Measurements from ENCODE around the gene ABHD2. TPM values are rescaled to one million over a fixed set of nuclear protein-coding genes. Genes with fewer than 3 reads are reported as not detected.
A peak's percentile ranks its signal among the peaks of the same experiment; 100 is the strongest.

ABHD2 gene
- total RNA-seq, 4 donors from 2014 or later, result 19.3 to 150 (median 64.5) TPM

- H3K36me3 ChIP-seq, result peaks cover 0 to 46% of the 10 kb centered on the region in 2 donors
- peaks cover 0 to 7% of the 10 kb centered on the region in 2 donors for H3K4me1 ChIP-seq
- no peaks in the 10 kb centered on the region for H3K27me3 ChIP-seq
- TF ChIP-seq POLR2A (IDR thresholded peaks at IDR 0.05), result no peak
- TF ChIP-seq CTCF (IDR thresholded peaks at IDR 0.05 in 4 of 5, conservative IDR thresholded peaks at IDR 0.05 in 1 of 5), result no peak
- no peak for ATAC-seq
- no peaks in the 10 kb centered on the region for H3K9me3 ChIP-seq
- intact Hi-C loops (cut with DNase I; ENCODE audit: low total_unique reads) (no loop called here), in situ Hi-C loops (cut with MboI; ENCODE audit: low sequenced_read_pairs in 4 of 4) (loop anchor here in 1 of 4 donors (25.0 kb wide), 1 partner anchor 236 kb away; no protein-coding TSS in a partner anchor)
- H3K4me3 ChIP-seq, result no peak overlapping the region
- DNase-seq, result no peak
- no peak overlapping the region for H3K27ac ChIP-seq
Measured at GRCh38 chr15:89201465-89202005, 113.3 kb downstream of the ABHD2 start.

GRCh38 chr15:89203705-89204273 is 115.5 kb downstream of the ABHD2 start:
- intact Hi-C loops (cut with DNase I; ENCODE audit: low total_unique reads) (no loop called here), in situ Hi-C loops (cut with MboI; ENCODE audit: low sequenced_read_pairs in 4 of 4) (loop anchor here in 1 of 4 donors (25.0 kb wide), 1 partner anchor 234 kb away; no protein-coding TSS in a partner anchor)
- Histone ChIP-seq H3K4me3 (no peak overlapping the region), H3K36me3 (peaks cover 0 to 23% of the 10 kb centered on the region in 2 donors), H3K4me1 (peaks cover 0 to 3% of the 10 kb centered on the region in 2 donors), H3K9me3 (no peaks in the 10 kb centered on the region), H3K27ac (no peak overlapping the region), H3K27me3 (no peaks in the 10 kb centered on the region)
- no peak for TF ChIP-seq CTCF (IDR thresholded peaks at IDR 0.05 in 4 of 5, conservative IDR thresholded peaks at IDR 0.05 in 1 of 5)
- TF ChIP-seq POLR2A (IDR thresholded peaks at IDR 0.05), result no peak
- DNase-seq (no peak), ATAC-seq (no peak)

GRCh38 chr15:89205991-89206585 is 117.8 kb downstream of the ABHD2 start:
- in situ Hi-C loops (cut with MboI; ENCODE audit: low sequenced_read_pairs in 4 of 4), result loop anchor here in 1 of 4 donors (25.0 kb wide), 1 partner anchor 231 kb away; no protein-coding TSS in a partner anchor
- H3K9me3 ChIP-seq, result no peaks in the 10 kb centered on the region
- peaks cover 0 to 3% of the 10 kb centered on the region in 2 donors for H3K36me3 ChIP-seq
- TF ChIP-seq CTCF (IDR thresholded peaks at IDR 0.05 in 4 of 5, conservative IDR thresholded peaks at IDR 0.05 in 1 of 5) (no peak), POLR2A (IDR thresholded peaks at IDR 0.05) (no peak)
- no peak overlapping the region for H3K27ac ChIP-seq
- H3K4me3 ChIP-seq, result no peak overlapping the region
- H3K4me1 ChIP-seq, result peaks cover 0 to 3% of the 10 kb centered on the region in 2 donors
- no peaks in the 10 kb centered on the region for H3K27me3 ChIP-seq
- intact Hi-C loops (cut with DNase I; ENCODE audit: low total_unique reads), result loop anchor here (2.0 kb wide), 2 partner anchors 95 to 225 kb away; no protein-coding TSS in a partner anchor
- DNase-seq, result no peak
- ATAC-seq, result no peak

- peak overlapping the region in 2 of 4 donors; percentile 5 to 22 for H3K4me3 ChIP-seq
- intact Hi-C loops (cut with DNase I; ENCODE audit: low total_unique reads), result loop anchor here (1.0 to 2.0 kb wide), 3 partner anchors 36 to 224 kb away; partner anchors contain the start of gene FANCI
- in situ Hi-C loops (cut with MboI; ENCODE audit: low sequenced_read_pairs in 4 of 4), result loop anchor here in 1 of 4 donors (25.0 kb wide), 1 partner anchor 230 kb away; no protein-coding TSS in a partner anchor
Measured at GRCh38 chr15:89206908-89207331, 118.7 kb downstream of the ABHD2 start.

More at GRCh38 chr15:89206908-89207331, 118.7 kb downstream of the ABHD2 start:
- peak; percentile 44 to 50 for DNase-seq
- TF ChIP-seq POLR2A (IDR thresholded peaks at IDR 0.05) (no peak), CTCF (IDR thresholded peaks at IDR 0.05 in 4 of 5, conservative IDR thresholded peaks at IDR 0.05 in 1 of 5) (peak; percentile 89 to 96 (median 94))
- Histone ChIP-seq H3K9me3 (no peaks in the 10 kb centered on the region), H3K4me1 (peaks cover 0 to 3% of the 10 kb centered on the region in 2 donors), H3K27ac (no peak overlapping the region), H3K36me3 (no peaks in the 10 kb centered on the region), H3K27me3 (no peaks in the 10 kb centered on the region)
- ATAC-seq, result peak; percentile 50 to 75

Measured in gastrocnemius medialis (tissue), 4 donors.